Smooth muscle cell (in vitro differentiated cells): ENCODE results near the gene C19orf67. TPM values are rescaled to one million over a fixed set of nuclear protein-coding genes. Genes with fewer than 3 reads are reported as not detected.
A peak's percentile ranks its signal among the peaks of the same experiment; 100 is the strongest.

Source experiments
- DNase-seq: peaks from one replicate; lab custom pipeline; 2025; ENCODE audit not compliant: unreplicated experiment; lab: John Stamatoyannopoulos, UW
- H2AFZ ChIP-seq: fragments of 200-600 bp; sonication (generic); 2 replicates; pipeline ENCODE4 v1.6.0; 2016; ENCODE audit warnings: antibody characterized with exemption, low read depth, mild to moderate bottlenecking
- H3F3A ChIP-seq: fragments of 200-600 bp; sonication (generic); 2 replicates; pipeline ENCODE4 v1.6.0; 2017; ENCODE audit warnings: antibody characterized with exemption, low read depth
- H3K27ac ChIP-seq: fragments of 200-600 bp; sonication (generic); 2 replicates; pipeline ENCODE4 v1.5.1; 2016; ENCODE audit warnings: low read depth, mild to moderate bottlenecking
- H3K27me3 ChIP-seq: fragments of 200-600 bp; sonication (generic); 2 replicates; pipeline ENCODE4 v1.6.1; 2016; ENCODE audit warnings: low read depth, mild to moderate bottlenecking
- H3K36me3 ChIP-seq: fragments of 200-600 bp; sonication (generic); 2 replicates; pipeline ENCODE4 v1.5.1; 2016; ENCODE audit warnings: low read depth
- H3K4me1 ChIP-seq: fragments of 200-600 bp; sonication (generic); 2 replicates; pipeline ENCODE4 v1.5.1; 2016; ENCODE audit warnings: low read depth
- H3K4me2 ChIP-seq: fragments of 200-600 bp; sonication (generic); 2 replicates; pipeline ENCODE4 v1.6.0; 2016; ENCODE audit warnings: mild to moderate bottlenecking
- H3K4me3 ChIP-seq: fragments of 200-600 bp; sonication (generic); 2 replicates; pipeline ENCODE4 v1.5.1; 2016; ENCODE audit warnings: mild to moderate bottlenecking
- H3K79me2 ChIP-seq: fragments of 200-600 bp; sonication (generic); 2 replicates; pipeline ENCODE4 v1.6.0; 2016; ENCODE audit warnings: low read depth, mild to moderate bottlenecking
- H3K9ac ChIP-seq: fragments of 200-600 bp; sonication (generic); 2 replicates; pipeline ENCODE4 v1.6.0; 2016; ENCODE audit warnings: low read depth
- H3K9me3 ChIP-seq: fragments of 200-600 bp; sonication (generic); replicated peaks from 2 replicates; pipeline ENCODE4 v1.5.1; 2016; ENCODE audit warnings: low read depth
- H4K20me1 ChIP-seq: fragments of 200-600 bp; sonication (generic); 2 replicates; pipeline ENCODE4 v1.6.0; 2016; ENCODE audit warnings: low read depth
- CTCF ChIP-seq: fragments of 200-600 bp; sonication (generic); IDR thresholded peaks from 2 replicates; pipeline ENCODE4 v1.5.1; 2017; ENCODE audit warnings: borderline replicate concordance, mild to moderate bottlenecking, antibody characterized with exemption; ENCODE audit not compliant: insufficient read depth, poor library complexity, severe bottlenecking
- WGBS: methylation state at CpG from one replicate; pipeline ENCODE4 v1.1.7; 2016; ENCODE audit warnings: low lambda C conversion rate; 5-methylcytosine and 5-hydroxymethylcytosine counted together
- polyA plus RNA-seq: library from polyadenylated mRNA; unstranded; fragments of >200 nt; fragmentation: Nextera tagmentation; extraction: Ambion mirVana; gene quantifications from 2 replicates; pipeline ENCODE4 v1.2.1, GENCODE V29; 2016
- total RNA-seq: library from RNA; depleted of rRNA; stranded (reverse); fragments of >200 nt; gene quantifications from 2 replicates; pipeline ENCODE4 v1.2.3, GENCODE V29; 2014

C19orf67 gene
- total and polyA plus RNA-seq, 2 experiments from 2014 or later = 0.49 TPM; not detected in 1

- Histone ChIP-seq H3K27ac (peak within 1 kb of the TSS; percentile 74), H3F3A (no peaks in the 10 kb centered on the region), H3K9ac (peak within 1 kb of the TSS; percentile 64), H3K79me2 (no peaks in the 10 kb centered on the region), H3K4me1 (no peaks in the 10 kb centered on the region), H2AFZ (peak within 1 kb of the TSS; percentile 91), H3K27me3 (no peaks in the 10 kb centered on the region), H3K4me2 (peak within 1 kb of the TSS; percentile 100), H3K36me3 (no peaks in the 10 kb centered on the region), H3K9me3 (no peaks in the 10 kb centered on the region), H4K20me1 (peaks cover 12% of the 10 kb centered on the region), H3K4me3 (peak within 1 kb of the TSS; percentile 97)
- WGBS = no CpG with 5 or more reads among the region's 65 CpGs
- TF ChIP-seq CTCF = no peak
- DNase-seq = peak; percentile 82
Observed at GRCh38 chr19:14090509-14091080, 5.0 kb upstream of the C19orf67 start, which contains the start of gene SAMD1. SAMD1 (minus strand) TSS chr19:14090751.

- 1% methylated on average over 28 of the region's 142 CpGs for WGBS
- Histone ChIP-seq H3K9me3 (no peaks in the 10 kb centered on the region), H3K9ac (no peak overlapping the region), H4K20me1 (peaks cover 12% of the 10 kb centered on the region), H3K4me3 (peak overlapping the region; percentile 97), H3F3A (no peaks in the 10 kb centered on the region), H2AFZ (no peak overlapping the region), H3K79me2 (no peaks in the 10 kb centered on the region), H3K4me2 (peak overlapping the region; percentile 100), H3K36me3 (no peaks in the 10 kb centered on the region), H3K27ac (no peak overlapping the region), H3K27me3 (no peaks in the 10 kb centered on the region), H3K4me1 (no peaks in the 10 kb centered on the region)
- TF ChIP-seq CTCF = no peak
- DNase-seq = no peak
Observed at GRCh38 chr19:14089662-14090508, 4.3 kb upstream of the C19orf67 start.

GRCh38 chr19:14089412-14089661 lies 3.8 kb upstream of the C19orf67 start:
- no peak for TF ChIP-seq CTCF
- WGBS = 14% methylated on average over 16 of the region's 16 CpGs
- Histone ChIP-seq H3K36me3 (no peaks in the 10 kb centered on the region), H3K27me3 (no peaks in the 10 kb centered on the region), H3K79me2 (no peaks in the 10 kb centered on the region), H3K9me3 (no peaks in the 10 kb centered on the region), H3K4me2 (peak overlapping the region; percentile 76), H3K4me1 (no peaks in the 10 kb centered on the region), H3K9ac (no peak overlapping the region), H4K20me1 (peaks cover 12% of the 10 kb centered on the region), H3K27ac (no peak overlapping the region), H3F3A (no peaks in the 10 kb centered on the region), H3K4me3 (peak overlapping the region; percentile 57), H2AFZ (no peak overlapping the region)
- no peak for DNase-seq
